Mucosa of stomach (tissue), 1 donor: ENCODE data around the gene PDE5A.

Experiments used
- H3K27me3 ChIP-seq: one replicate; pipeline ENCODE4 v1.7.0; 2013; ENCODE audit warnings: mild to moderate bottlenecking, low read length; ENCODE audit not compliant: control insufficient read depth, insufficient read depth
- H3K36me3 ChIP-seq: one replicate; pipeline ENCODE4 v1.7.0; 2013; ENCODE audit warnings: low read length; ENCODE audit not compliant: control insufficient read depth, insufficient read depth
- H3K4me1 ChIP-seq: one replicate; pipeline ENCODE4 v1.7.0; 2013; ENCODE audit warnings: mild to moderate bottlenecking, low read length; ENCODE audit not compliant: control insufficient read depth, insufficient read depth
- H3K4me3 ChIP-seq: one replicate; pipeline ENCODE4 v1.7.0; 2013; ENCODE audit warnings: low read length
- H3K9ac ChIP-seq: one replicate; pipeline ENCODE4 v1.7.0; 2013; ENCODE audit warnings: mild to moderate bottlenecking, low read length, moderate library complexity
- H3K9me3 ChIP-seq: one replicate; pipeline ENCODE4 v1.7.0; 2013; ENCODE audit warnings: mild to moderate bottlenecking, low read length, moderate library complexity; ENCODE audit not compliant: control insufficient read depth
- donor health status: Pancreatic carcinoma.

The PDE5A gene

GRCh38 chr4:119661231-119661630, 32.6 kb upstream of the PDE5A start:
- H3K9ac ChIP-seq = no peak overlapping the region
- no peaks in the 10 kb centered on the region for H3K27me3 ChIP-seq
- no peaks in the 10 kb centered on the region for H3K4me1 ChIP-seq
- H3K36me3 ChIP-seq = no peaks in the 10 kb centered on the region
- H3K4me3 ChIP-seq = no peak overlapping the region
- no peaks in the 10 kb centered on the region for H3K9me3 ChIP-seq

DNA sequence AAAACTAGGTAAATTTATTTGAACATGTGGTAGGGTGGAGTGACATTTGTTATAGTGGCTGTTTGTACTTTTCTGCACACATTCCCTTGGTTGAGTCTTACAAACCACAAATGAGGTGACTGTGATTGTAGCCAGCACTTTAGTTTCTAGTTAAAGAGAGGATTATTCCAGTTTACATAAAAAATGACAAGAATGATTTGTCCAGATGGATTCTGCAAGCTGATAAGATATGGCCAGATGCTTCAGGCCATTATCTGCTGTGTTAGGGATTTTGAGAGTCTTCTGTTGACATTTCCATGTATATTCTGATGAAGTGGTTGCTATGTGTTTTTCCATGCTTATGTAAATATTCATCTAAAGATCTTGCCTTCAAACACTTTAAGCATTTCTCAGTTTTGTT, 31.0 kb upstream of the PDE5A start:
- H3K4me1 ChIP-seq = no peaks in the 10 kb centered on the region
- H3K27me3 ChIP-seq = no peaks in the 10 kb centered on the region
- H3K36me3 ChIP-seq = no peaks in the 10 kb centered on the region
- no peak overlapping the region for H3K4me3 ChIP-seq
- no peak overlapping the region for H3K9ac ChIP-seq
- no peaks in the 10 kb centered on the region for H3K9me3 ChIP-seq

- Histone ChIP-seq H3K27me3 (no peaks in the 10 kb centered on the region), H3K4me1 (no peaks in the 10 kb centered on the region), H3K9ac (no peak overlapping the region), H3K4me3 (no peak overlapping the region), H3K9me3 (no peaks in the 10 kb centered on the region), H3K36me3 (no peaks in the 10 kb centered on the region)
Observed at GRCh38 chr4:119657111-119657611, 28.6 kb upstream of the PDE5A start.

GRCh38 chr4:119656342-119656741, 27.7 kb upstream of the PDE5A start:
- Histone ChIP-seq H3K27me3 (no peaks in the 10 kb centered on the region), H3K36me3 (no peaks in the 10 kb centered on the region), H3K9me3 (no peaks in the 10 kb centered on the region), H3K4me1 (no peaks in the 10 kb centered on the region), H3K9ac (no peak overlapping the region), H3K4me3 (no peak overlapping the region)

GRCh38 chr4:119655111-119655837, 26.7 kb upstream of the PDE5A start:
- no peaks in the 10 kb centered on the region for H3K4me1 ChIP-seq
- H3K9me3 ChIP-seq = no peaks in the 10 kb centered on the region
- no peak overlapping the region for H3K9ac ChIP-seq
- H3K4me3 ChIP-seq = no peak overlapping the region
- no peaks in the 10 kb centered on the region for H3K36me3 ChIP-seq
- no peaks in the 10 kb centered on the region for H3K27me3 ChIP-seq

- Histone ChIP-seq H3K4me1 (no peaks in the 10 kb centered on the region), H3K9ac (no peak overlapping the region), H3K9me3 (no peaks in the 10 kb centered on the region), H3K4me3 (no peak overlapping the region), H3K27me3 (no peaks in the 10 kb centered on the region), H3K36me3 (no peaks in the 10 kb centered on the region)
Observed at GRCh38 chr4:119653990-119654389, 25.4 kb upstream of the PDE5A start.

DNA sequence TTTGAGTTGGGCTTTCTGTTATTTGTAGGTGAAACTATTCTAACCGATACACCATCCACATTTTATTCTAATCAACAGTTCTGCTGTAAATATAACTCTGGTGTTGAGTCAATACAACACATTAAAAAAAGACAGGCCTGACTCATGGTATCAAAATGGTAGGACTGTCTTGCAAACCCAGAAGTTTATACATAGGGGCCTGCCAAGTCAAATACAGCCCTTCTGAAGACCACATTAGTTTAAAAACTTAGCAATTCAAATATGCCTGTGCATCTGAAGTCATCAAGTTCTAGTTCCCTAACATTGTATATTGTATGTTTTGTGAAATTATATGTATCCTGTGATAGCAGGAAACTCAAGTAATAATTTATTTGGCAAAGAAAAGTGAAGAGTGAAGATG, 24.4 kb upstream of the PDE5A start:
- Histone ChIP-seq H3K36me3 (no peaks in the 10 kb centered on the region), H3K9me3 (no peaks in the 10 kb centered on the region), H3K9ac (no peak overlapping the region), H3K4me1 (no peaks in the 10 kb centered on the region), H3K27me3 (no peaks in the 10 kb centered on the region), H3K4me3 (no peak overlapping the region)

DNA sequence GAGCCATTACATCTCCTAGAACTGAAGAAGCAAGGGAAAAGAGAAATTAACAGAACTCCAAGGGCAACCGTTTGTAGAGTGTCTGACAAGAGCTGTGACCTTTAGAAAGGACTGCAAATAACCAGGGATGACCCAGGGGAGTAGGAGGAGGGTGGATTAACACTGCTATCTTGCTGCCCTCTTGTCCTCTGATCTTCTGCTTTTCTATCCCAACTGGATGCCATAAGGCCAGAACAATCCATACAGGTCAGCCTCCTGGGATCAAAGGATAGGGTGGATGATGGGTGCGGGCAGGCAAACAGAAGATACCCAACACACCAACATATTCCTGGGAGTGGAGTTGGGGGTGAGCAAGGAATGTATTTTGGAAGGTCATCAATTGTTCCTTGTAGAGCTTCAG, 19.8 kb upstream of the PDE5A start:
- no peaks in the 10 kb centered on the region for H3K4me1 ChIP-seq
- H3K27me3 ChIP-seq = no peaks in the 10 kb centered on the region
- H3K4me3 ChIP-seq = no peak overlapping the region
- no peaks in the 10 kb centered on the region for H3K36me3 ChIP-seq
- H3K9ac ChIP-seq = no peak overlapping the region
- no peaks in the 10 kb centered on the region for H3K9me3 ChIP-seq

- Histone ChIP-seq H3K9ac (no peak overlapping the region), H3K4me1 (no peaks in the 10 kb centered on the region), H3K9me3 (no peaks in the 10 kb centered on the region), H3K36me3 (no peaks in the 10 kb centered on the region), H3K4me3 (no peak overlapping the region), H3K27me3 (no peaks in the 10 kb centered on the region)
Observed at GRCh38 chr4:119647558-119647957, 19.0 kb upstream of the PDE5A start.

DNA sequence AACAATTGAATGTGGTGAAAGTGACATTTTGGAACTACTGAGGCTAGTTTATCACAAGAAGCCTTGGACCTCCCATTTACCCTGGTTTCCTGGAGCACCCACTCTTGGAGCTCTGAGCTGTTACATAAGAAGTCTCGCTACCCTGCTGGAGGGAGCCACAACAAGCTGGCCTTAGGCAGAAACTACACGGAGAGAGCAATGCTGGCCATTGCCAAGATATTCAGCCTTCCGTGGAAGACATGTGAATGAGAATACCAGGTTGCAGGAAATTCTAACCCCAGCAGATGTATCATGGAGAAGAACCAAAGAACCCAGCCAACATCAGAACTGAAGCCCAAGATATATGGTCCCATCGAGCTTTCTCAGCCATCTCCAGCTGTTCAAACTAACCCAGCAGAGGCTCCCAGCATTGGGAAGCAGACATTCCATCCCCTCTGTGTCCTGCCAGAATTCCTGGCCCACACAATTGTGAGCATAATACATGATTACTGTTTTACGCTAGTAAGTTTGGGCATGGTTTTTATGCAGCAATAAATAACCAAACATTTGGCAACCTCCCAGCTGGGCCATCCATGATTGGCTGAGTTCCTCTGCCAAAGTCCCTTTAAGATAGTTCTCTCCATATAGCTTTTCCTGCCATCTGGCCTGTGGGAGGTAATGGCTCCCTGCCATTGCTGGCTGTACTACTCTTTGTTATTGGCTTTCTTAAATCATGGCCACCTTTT, 17.9 kb upstream of the PDE5A start:
- no peaks in the 10 kb centered on the region for H3K27me3 ChIP-seq
- no peaks in the 10 kb centered on the region for H3K36me3 ChIP-seq
- H3K9ac ChIP-seq = no peak overlapping the region
- H3K9me3 ChIP-seq = no peaks in the 10 kb centered on the region
- H3K4me3 ChIP-seq = no peak overlapping the region
- no peaks in the 10 kb centered on the region for H3K4me1 ChIP-seq

GRCh38 chr4:119643306-119644042, 14.9 kb upstream of the PDE5A start:
- H3K27me3 ChIP-seq = no peaks in the 10 kb centered on the region
- H3K4me1 ChIP-seq = no peaks in the 10 kb centered on the region
- no peaks in the 10 kb centered on the region for H3K9me3 ChIP-seq
- no peak overlapping the region for H3K9ac ChIP-seq
- H3K4me3 ChIP-seq = no peak overlapping the region
- H3K36me3 ChIP-seq = no peaks in the 10 kb centered on the region

GRCh38 chr4:119641765-119642164, 13.2 kb upstream of the PDE5A start:
- Histone ChIP-seq H3K4me1 (no peaks in the 10 kb centered on the region), H3K36me3 (no peaks in the 10 kb centered on the region), H3K9ac (no peak overlapping the region), H3K4me3 (no peak overlapping the region), H3K9me3 (no peaks in the 10 kb centered on the region), H3K27me3 (no peaks in the 10 kb centered on the region)
